GM19395 (cell line): Measurements from ENCODE around the gene PHRF1.
"Not testable (repeated sequence)": the region's sequence is repeated elsewhere in the genome, so short reads cannot be mapped to it uniquely, and the experiment has no call there.

Experiments used
- ATAC-seq: cut with Tn5 transposase; IDR thresholded peaks from one replicate; pipeline ENCODE4 v1.9.1; 2021; ENCODE audit warnings: mild to moderate bottlenecking, moderate library complexity; ENCODE audit not compliant: unreplicated experiment

PHRF1 gene

DNA sequence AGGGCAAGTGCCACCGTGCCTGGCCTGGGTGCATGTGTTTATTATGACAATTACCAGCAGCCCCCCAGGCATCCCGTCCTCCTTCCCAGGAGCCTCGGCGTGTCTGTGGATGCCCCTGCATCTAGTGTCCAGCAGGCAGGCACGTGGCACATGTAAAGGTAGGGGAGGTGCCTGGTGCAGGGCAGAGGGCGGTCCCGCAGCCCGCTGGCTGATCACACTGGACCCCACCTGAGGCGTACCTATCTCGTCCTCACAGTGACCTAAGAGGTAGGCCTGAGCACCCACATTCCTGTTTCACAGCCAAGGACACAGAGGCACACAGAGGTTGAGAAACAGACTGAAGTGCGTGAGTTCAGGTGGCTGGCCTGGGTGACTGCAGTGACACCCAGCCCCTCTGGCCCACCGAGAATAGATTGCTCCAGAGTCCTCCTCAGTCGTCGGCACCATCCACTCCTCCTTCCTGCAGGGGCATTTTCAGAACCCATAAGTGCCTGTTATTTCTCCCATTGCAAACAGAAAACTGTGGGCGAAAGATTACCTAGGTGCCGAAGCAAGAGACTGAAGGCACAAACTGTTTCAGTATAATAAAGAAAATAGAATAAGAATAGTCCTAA, 3.0 kb upstream of the PHRF1 start:
- ATAC-seq, result no peak

DNA sequence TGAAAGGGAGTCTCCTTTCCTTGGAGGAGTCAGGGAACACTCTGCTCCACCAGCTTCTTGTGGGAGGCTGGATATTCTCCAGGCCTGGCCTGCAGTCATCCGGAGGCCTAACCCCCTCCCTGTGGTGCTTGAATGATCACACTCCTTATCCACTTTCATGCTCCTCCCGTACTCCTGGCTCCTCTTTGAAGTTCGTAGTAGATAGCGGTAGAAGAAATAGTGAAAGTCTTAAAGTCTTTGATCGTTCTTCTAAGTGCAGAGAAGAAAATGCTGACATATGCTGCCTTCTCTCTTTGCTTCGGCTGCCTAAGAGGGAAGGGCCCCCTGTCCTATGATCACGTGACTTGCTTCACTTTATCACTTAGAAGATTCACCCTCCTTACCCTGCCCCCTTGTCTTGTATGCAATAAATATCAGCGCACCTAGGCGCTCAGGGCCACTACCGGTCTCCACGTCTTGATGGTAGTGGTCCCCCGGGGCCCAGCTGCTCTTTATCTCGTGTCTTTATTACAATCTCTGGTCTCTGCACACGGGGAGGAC, 2.2 kb upstream of the PHRF1 start:
- not testable (repeated sequence) for ATAC-seq

DNA sequence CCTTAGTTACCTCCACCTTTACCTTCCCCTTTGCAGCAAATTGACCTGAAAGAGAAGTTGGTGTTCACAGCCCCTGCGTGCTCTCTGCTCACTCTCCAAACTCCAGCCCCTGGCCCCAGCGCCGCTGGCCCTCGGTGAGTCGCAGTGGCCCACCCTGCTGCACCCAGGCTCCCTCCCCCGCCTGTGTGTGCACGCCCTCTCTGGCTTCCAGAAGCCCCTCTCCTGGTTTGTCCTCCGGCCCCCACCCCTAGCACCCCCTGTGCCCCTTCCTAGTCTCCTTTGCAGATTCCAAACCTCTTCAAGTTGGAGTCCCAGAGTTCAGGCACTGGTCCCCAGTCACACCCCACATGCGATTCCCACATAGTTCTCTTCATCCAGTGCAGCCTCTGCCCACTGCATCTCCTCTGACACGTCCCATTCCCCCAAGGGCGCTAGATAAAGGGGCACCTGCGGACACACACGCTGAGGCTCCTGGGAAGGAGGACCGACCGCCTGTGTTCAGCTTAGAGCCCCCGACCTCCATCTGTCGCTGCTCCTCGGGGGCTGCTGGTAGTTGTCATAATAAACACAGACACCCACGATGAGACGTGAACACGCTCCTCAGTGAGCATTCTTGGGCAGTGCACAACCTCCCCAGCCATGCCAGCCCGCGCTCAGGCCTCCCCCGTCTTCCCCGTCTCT, 1.5 kb upstream of the PHRF1 start:
- ATAC-seq, result no peak

DNA sequence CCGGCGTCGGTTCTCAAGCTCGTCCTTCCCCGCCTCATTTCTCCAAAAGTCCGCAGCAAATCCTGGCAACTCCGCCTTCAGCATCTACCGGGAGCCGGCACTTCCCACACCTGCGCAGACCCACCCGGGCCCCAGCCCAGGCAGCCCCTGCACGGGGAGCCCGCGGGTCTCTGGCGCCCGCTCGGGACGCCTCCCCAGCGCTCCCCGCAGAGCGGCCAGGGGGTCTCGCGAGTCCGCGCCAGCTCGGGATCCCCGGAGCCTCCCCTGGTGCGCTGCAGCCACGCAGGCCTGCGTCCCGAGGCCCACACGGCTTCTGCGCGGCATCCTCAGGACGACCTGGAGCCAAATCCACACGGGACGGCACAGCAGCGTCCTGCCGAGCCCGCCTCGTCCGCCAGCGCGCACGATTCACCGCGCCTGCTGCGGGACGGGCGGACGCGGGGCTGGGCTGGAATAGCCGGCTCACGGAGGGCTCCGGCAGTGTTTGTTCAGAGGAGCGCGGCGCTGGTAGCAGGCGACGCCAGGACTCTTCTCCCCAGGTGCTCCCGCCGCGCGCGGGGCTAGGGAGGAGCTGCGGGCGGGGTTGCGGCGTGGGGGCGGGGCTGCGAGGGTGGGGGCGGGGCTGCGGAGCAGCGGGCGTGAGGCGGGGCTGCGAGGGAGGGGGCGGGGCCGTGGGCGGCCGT, 816 bp upstream of the PHRF1 start:
- ATAC-seq, result no peak

DNA sequence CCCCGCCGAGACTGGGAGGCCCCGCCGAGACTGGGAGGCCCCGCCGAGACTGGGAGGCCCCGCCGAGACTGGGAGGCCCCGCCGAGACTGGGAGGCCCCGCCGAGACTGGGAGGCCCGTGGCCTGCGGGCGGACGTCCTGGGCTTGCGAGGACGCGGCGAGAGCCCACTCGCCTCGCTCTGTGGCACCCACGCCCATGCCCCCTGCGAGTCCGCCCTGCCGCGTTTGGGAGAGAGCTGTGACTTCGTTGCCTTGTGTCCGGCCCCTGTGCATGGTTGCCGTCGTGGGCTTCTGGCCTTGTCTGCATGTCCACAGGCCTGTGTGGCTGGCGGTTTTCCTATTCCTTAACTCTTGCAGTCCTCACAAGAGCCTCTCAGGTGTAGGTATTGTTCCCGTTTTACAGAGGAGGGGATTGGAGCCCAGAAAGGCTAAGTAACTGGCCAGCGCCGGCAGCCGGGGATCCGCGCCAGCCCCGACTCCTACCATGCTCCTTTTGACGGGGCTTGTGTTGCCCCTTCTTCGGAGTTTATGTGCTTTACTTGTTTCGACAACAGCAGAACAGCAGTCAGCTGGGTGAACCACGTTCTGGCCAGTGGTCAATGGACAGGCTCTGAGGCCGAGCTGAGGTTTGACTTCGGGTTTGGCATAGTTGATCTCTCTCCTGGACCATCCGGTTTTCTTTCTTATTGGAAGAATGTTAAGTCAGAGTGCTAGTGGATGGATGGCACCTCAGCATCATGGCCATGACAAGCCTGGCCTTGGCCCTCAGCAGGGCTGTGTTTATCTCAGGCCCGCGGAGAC, 741 bp downstream of the PHRF1 start:
- no peak for ATAC-seq

DNA sequence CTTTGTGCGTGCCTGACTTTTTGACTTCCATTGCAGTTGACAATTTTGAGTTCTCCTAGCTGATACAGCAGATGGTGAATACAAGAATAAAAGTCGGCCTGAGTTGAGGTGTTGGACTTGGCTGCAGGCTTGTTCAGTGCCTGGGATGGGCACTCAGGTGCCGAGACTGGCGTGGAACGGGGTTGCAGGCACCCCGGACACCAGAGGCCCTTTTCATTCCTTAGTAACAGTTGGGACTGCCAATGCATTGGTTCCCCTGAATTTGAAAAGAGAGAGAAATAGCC, 1.3 kb downstream of the PHRF1 start:
- no peak for ATAC-seq

DNA sequence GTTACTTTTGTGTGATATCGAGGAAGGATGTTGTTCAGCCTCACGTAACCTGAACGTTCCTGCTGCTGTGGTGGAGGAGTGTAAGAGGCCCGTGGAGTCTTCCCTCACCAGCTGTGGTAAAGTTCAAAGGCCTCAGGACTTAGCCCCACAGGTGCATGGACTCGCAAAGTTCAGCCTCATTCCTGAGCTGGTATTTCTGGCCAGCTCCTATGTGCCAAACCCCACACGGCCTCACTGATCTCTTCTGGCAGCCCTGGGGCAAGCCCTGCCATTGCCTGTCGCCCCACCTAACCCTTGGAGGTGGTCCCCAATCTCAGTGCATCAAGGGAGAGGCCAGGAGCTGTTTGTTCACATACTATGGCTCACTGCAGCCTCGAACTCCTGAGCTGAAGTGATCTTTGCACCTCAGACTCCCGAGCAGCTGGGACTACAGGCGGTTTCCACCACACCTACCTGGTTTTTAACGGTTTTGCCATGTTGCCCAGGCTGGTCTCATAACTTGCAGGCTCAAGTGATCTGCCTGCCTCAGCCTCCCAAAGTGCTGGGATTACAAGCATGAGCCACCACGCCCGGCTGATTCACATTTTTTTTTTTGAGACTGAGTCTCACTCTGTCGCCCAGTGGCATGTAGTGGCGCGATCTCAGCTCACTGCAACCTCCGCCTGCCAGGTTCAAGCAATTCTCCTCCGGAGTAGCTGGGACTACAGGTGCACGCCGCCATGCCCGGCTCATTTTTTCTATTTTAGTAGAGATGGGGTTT, 2.2 kb downstream of the PHRF1 start:
- no peak for ATAC-seq

DNA sequence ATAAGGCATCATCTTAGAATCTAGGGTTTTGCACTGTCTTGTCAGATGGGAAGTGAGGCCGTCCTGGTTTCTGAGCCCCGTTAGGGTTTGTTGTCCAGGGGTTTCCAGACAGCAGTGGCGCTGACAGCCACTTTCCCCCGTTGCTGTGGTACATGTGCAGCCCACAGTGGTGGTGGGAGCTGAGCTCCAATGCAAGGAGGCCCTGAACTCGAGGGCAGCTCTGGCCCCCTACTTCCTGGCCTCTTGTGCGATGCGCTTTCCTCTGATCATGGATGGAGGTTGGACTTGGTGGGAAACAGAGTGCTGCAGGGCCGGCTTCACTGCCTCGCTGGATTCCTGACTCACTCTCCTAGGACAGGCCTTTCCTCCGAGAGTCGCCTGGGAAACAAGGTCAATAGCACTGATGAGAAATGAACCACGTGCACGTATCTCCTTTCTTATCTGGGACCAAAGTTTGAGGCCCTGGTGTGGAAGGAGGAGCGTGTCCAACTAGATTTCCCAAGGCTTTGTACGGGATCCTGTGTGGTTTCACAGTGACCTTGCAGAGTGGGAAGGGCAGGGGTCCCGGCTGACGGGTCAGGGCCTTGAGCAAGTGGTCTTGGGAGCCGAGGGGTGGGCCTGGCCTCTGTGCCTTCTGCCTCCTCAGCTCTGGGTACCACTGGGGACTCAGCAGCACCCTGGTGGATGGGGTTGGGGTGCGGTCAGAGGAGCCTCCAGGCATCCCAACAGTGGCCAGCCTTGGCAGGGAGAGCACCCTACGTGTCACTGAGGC, 3.7 kb downstream of the PHRF1 start:
- no peak for ATAC-seq

DNA sequence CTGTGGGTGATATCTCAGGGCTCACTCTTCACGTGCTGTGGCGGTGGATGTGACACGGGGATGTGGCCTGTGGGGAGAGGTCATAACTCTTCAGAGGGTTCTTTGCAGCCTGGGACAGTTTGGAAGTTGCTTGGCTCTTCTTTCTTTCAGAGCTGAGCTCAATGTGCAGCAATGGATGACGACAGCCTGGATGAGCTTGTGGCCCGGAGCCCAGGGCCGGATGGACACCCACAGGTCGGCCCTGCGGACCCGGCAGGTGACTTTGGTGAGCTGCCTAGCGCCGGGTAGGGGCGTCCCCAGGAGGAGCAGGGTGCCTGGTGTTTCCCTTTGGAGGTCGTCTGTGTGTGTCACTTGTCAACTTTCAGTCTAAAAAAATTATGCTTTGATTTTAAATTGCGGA, 5.1 kb downstream of the PHRF1 start:
- no peak for ATAC-seq

DNA sequence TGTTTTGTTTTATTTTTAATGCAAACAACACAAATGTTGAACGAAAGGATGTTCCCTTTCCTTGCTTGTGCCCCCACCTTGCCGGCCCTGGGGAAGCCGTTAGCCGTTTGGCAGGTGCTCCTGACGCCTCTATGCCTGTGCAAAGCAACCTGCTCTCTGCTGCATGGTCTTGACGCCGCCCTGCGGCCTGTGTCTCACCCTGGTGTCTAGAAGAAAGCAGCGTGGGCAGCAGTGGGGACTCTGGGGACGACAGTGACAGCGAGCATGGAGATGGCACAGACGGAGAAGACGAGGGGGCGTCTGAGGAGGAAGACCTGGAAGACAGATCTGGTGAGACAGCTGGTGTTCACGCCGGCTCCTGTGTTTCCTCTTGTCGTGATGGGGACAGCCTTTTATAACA, 5.5 kb downstream of the PHRF1 start:
- no peak for ATAC-seq

DNA sequence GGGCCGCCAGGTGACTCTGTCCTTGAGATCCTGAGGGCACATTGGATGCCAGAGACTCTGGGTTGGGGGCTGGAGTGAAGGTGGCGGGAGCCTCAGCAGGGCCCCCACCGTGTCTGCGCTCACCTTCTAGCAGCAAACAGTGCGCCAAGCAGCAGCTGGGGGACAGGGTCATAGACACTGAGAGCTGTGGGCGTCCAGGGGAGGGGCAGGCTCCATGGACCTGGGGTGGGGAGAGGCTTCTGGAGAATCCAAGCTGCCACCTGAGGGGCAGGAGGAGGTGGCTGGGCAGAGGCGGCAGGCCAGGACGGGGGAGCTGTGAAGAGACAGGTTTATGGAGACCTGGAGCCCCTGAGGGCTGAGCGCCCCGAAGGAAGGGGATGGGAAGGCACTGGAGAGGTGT, 8.0 kb downstream of the PHRF1 start:
- ATAC-seq, result no peak

DNA sequence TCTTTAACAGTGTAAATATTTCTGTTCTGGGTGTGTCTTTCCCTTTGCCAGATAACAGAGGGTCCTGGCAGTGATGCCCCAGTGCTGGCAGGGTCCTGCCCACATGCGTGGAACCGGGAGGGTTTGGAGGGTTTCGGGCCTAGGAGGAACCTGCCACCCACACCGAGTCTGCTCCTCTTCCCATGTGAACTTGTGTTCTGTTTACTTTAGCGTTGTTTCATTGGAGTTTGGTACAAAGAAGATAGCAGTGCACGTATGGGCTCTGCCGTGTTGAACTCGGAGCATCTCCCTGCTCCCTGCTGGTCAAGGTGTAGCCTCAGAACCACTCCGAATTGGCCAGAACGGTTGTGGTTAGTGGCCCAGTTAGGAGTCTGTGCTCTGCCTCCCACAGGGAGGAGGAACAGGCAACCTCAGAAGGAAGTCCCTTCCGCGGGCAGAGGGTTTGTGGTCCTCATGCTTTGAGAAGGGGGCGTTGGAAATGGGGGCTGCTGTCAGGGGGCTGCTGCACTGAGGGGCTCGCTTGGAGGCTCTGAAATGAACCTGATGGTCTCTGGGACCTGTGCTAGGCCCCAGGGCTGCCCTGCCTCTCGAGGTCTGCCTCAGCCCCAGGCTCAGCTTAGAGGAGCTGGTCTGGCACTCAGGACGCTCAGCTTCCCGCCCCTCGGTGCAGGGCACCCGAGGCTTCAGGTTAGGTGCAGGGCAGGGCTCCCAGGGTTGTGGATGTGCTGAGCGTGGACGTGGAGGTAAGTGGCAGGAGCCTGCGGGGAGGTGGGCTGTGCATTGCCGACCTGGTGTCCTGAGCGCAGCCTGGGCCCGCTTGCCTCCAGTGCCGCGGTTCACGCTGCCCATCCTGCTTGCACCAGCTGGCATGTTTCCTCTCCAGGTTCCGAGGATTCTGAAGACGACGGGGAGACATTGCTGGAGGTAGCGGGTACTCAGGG, 10.4 kb downstream of the PHRF1 start:
- no peak for ATAC-seq

DNA sequence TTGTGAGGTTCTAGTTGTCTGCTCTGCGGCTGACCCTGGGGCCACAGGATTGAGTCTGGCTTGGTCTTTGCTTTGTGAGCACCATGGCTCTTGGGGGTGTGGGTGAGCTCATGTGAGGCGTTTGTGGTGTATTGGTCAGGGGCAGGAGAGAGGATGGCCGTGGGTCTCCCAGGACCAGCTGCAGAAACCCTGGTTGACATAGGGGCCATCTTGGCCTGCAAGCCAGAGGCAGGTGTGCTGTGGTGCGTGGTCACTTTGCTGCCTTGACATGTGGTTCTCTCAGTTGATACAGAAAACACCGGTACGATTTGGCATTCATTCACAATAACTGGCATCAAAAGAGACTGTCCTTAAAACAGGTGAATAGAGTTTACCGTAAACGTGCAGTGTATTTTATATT, 11.3 kb downstream of the PHRF1 start:
- ATAC-seq, result no peak

DNA sequence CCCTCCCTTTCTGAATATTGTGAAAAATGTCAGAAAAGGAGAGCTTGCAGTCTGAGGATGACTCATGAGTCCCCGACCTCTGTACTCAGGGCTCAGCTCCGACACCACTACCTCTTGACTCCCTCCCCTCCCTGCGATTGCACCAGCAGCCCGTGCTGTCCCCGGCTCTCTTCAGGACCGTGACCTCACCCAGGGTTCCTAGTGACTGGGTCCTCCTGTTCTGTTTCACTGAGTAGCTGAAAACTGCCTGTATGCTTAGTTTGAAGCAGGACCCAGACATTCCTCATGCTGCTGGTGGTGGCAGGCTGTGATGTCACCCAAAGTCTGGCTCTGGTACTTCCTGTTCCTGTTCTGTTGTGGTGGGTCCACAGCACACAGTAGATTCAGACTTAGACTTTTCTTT, 11.7 kb downstream of the PHRF1 start:
- no peak for ATAC-seq

DNA sequence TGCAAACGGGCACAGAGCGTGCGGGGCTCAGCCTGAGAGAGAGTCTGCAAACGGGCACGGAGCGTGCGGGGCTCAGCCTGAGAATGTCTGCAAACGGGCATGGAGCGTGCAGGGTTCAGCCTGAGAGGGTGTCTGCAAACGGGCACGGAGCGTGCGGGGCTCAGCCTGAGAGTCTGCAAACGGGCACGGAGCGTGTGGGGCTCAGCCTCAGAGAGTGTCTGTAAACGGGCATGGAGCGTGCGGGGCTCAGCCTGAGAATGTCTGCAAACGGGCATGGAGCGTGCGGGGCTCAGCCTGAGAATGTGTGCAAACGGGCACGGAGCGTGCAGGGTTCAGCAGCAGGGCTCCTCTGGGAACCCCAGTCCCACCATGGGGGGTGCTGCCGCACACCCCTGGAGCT, 13.5 kb downstream of the PHRF1 start:
- ATAC-seq, result no peak

DNA sequence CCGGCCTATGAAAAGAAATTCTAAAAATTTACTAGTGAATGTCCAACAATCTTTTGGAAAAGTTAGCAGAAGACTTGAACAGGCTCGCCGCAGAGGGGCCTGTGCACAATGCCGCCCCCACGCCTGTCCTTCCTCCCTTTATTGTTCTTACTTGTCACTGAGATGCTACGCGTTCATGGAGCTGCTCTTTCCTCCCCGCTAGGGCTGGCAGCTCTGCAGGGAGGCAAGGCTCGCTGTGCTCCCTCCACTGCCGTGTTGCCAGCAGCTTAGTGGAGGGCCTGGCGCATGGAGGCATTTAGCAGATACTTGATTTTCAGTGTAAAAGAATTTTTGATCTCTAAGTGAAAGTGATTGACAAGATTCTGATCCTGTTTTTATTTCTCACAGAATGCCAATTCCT, 14.7 kb downstream of the PHRF1 start:
- ATAC-seq, result no peak

DNA sequence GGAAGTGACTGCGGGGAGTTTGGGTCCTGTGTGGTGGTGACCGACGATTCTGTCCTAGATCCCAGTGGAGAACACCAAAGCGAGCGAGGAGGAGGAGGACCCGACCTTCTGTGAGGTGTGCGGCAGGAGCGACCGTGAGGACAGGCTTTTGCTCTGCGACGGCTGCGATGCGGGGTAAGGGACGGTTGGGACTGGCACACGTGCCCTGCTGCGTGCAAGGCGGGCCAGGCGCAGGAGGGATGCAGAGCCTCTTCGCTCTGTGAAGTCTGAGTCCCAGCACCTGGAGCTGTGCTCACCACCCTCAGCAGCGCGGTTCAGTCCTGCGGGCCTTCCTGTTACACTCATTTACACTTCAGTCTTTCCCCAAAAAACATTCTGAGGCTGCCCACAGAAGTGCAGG, 16.2 kb downstream of the PHRF1 start:
- no peak for ATAC-seq

DNA sequence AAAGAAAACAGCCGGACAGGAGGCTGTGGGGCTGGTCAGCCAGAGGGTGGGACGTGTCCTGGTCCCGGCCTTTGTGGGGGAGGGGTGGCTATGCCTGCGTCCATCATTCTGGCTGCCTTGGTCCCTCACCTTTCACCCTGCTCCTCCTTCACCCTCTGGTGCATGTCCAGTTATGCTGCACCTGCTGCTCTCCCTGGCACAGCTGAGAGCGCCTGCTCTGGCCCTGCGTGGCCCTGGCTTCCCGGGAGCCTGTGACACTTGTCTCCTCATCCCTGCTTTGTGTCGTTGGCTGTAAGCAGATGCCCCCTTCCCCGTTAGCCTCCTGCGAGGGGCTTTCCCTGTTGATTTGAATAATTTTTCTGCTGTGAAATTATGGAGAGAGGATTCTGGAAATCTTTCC, 16.6 kb downstream of the PHRF1 start:
- ATAC-seq, result no peak

DNA sequence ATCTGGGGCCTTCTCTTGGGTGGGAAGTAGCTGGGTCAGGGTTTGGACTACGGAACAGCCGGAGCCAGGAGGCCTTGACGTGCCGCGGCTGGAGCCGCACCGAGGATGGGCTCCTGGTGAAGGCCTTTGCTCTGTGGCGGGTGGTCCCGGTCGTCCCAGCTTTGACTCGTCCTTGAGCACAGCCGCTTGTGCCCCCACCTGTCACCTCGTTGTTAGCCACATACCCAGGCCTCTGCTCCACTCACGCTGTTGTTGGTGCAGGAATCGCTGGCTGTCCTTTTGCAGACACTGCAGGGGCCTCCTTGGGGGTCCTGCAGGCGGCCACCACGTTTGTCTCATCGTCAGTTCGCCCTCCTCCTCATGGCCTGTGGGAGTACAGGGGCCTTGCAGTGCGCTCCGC, 17.1 kb downstream of the PHRF1 start:
- ATAC-seq, result no peak
